Hindlimb muscle (tissue), 1 donor: ENCODE data around the gene AP2S1. TPM values are rescaled to one million over a fixed set of nuclear protein-coding genes. Genes with fewer than 3 reads are reported as not detected.
A peak's percentile ranks its signal among the peaks of the same experiment; 100 is the strongest.

ENCODE experiments used
- DNase-seq: peaks from one replicate; pipeline ENCODE4 v3.0.0-alpha.2; 2013
- polyA plus RNA-seq: library from polyadenylated mRNA; unstranded; fragments of 120-200 nt; gene quantifications from one replicate; pipeline ENCODE4 v1.2.1, GENCODE V29; 2013; ENCODE audit not compliant: insufficient read length

The AP2S1 gene
- polyA plus RNA-seq, 1 donor: 61.2 TPM

- DNase-seq: no peak
Observed at GRCh38 chr19:46802152-46802551, 48.5 kb downstream of the AP2S1 start.

GRCh38 chr19:46798713-46799112, 51.9 kb downstream of the AP2S1 start:
- DNase-seq: no peak

DNA sequence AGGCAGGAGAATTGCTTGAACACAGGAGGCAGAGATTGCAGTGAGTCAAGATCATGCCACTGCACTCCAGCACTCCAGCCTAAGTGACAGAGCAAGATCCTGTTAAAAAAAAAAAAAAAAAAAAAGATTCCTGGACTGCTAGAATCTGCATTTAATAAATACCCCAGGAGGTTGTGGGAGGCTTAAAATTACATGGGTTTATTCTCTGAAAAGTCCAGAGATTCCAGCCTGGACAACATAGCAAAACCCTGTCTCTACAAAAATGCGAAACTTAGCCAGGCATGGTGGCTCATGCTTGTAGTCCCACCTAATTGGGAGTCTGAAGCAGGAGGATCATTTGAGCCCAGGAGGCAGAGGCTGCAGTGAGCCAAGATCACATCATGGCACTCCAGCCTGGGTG, 52.8 kb downstream of the AP2S1 start:
- no peak for DNase-seq

GRCh38 chr19:46791944-46792343, 58.7 kb downstream of the AP2S1 start:
- no peak for DNase-seq

DNA sequence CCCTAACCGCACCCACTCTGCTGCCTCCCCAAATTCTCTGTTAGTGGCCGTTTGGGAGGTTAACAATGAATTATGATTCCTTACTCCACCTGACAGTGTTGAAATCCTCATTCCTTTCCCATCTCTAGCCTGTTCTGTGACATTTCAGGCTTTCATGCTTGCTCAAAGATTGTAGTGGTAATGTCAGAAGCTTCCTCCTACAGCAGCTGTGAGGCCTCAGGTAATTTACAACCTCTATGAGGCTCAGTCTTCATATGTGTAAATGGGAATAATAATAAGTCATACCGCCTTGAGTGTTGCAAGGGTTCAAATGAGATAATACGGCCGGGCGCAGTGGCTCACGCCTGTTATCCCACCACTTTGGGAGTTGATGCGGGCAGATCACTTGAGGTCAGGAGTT, 61.3 kb downstream of the AP2S1 start:
- no peak for DNase-seq

DNA sequence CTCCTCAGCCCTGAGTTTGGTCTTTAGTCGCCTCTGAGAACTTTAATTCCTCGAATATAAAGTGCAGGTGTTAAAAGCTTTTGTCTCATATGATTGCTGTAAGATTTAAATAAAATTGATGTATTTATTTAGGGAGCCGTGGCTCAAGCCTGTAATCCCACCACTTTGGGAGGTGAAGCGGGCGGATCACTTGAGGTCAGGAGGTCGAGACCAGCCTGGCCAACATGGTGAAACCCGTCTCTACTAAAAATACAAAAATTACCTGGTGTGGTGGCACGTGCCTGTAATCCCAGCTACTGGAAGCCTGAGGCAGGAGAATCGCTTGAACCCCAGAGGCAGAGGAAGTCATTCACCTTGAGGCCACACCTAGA, 61.7 kb downstream of the AP2S1 start:
- no peak for DNase-seq

GRCh38 chr19:46788262-46788967, 62.2 kb downstream of the AP2S1 start, which contains the start of gene SLC1A5:
SLC1A5 (minus strand) TSS chr19:46788594; CDS start chr19:46787965, 629 bp downstream.
- peak; percentile 88 for DNase-seq

Other genes with a start within 250 kb of the AP2S1 start
- 213 TPM for gene CALM3, start 249.5 kb downstream of the AP2S1 start, polyA plus RNA-seq
- gene PTGIR, start 225.8 kb downstream of the AP2S1 start, polyA plus RNA-seq: 2.3 TPM
- not detected for gene GNG8, start 214.6 kb downstream of the AP2S1 start, polyA plus RNA-seq
- 13.0 TPM for gene DACT3, start 189.7 kb downstream of the AP2S1 start, polyA plus RNA-seq
- gene PRKD2, start 133.7 kb downstream of the AP2S1 start, polyA plus RNA-seq: 20.7 TPM
- 20.3 TPM for gene FKRP, start 104.8 kb downstream of the AP2S1 start, polyA plus RNA-seq
- 54.8 TPM for gene STRN4, start 104.4 kb downstream of the AP2S1 start, polyA plus RNA-seq
- gene SLC1A5, start 62.3 kb downstream of the AP2S1 start, polyA plus RNA-seq: 22.7 TPM
- gene ARHGAP35, start 10.2 kb upstream of the AP2S1 start, polyA plus RNA-seq: 38.4 TPM
- 7.0 TPM for gene NPAS1, start 169.0 kb upstream of the AP2S1 start, polyA plus RNA-seq
- 11.6 TPM for gene TMEM160, start 197.8 kb upstream of the AP2S1 start, polyA plus RNA-seq